Measurements from ENCODE around the gene RNF187. TPM values are rescaled to one million over a fixed set of nuclear protein-coding genes. Genes with fewer than 3 reads are reported as not detected.

Gene RNF187
- total RNA-seq, 1 experiment from 2014 or later = 63.4 TPM

GRCh38 chr1:228515200-228515834, 28.1 kb downstream of the RNF187 start:
- H3K27ac Mint-ChIP-seq = no peak overlapping the region
- Histone ChIP-seq H3K4me1 (ENCODE audit: insufficient read depth, low read length) (no peaks in the 10 kb centered on the region), H2BK20ac (ENCODE audit: low read depth, low read length, poor library complexity, severe bottlenecking) (no peak overlapping the region), H3K56ac (ENCODE audit: insufficient read length, low read depth, low read length) (no peak overlapping the region), H3K23ac (ENCODE audit: insufficient read length, low read depth, low read length) (no peak overlapping the region), H2BK12ac (ENCODE audit: insufficient read length, low read depth, low read length) (no peak overlapping the region), H4K91ac (ENCODE audit: insufficient read length, low read depth, low read length) (no peak overlapping the region), H2AFZ (ENCODE audit: low read length) (no peak overlapping the region), H2BK120ac (ENCODE audit: low read depth, low read length, poor library complexity, severe bottlenecking) (no peak overlapping the region), H3K14ac (ENCODE audit: insufficient read depth, low read length) (no peak overlapping the region), H3K27me3 (ENCODE audit: insufficient read depth, low read length) (peaks cover 31% of the 10 kb centered on the region), H3K9ac (ENCODE audit: extremely low read depth, insufficient read length, low read length) (no peak overlapping the region), H3K79me2 (ENCODE audit: insufficient read depth, low read length) (no peaks in the 10 kb centered on the region), H4K8ac (replicated peaks; ENCODE audit: insufficient read length, low read depth, low read length) (no peak overlapping the region), H2BK15ac (ENCODE audit: low read depth, low read length) (no peak overlapping the region), H3T11ph (ENCODE audit: low read length) (no peak overlapping the region), H3K27ac (ENCODE audit: insufficient read length, low read depth, low read length) (no peak overlapping the region), H3K23me2 (ENCODE audit: insufficient read length, low read depth, low read length, poor library complexity, severe bottlenecking) (no peaks in the 10 kb centered on the region), H4K5ac (ENCODE audit: insufficient read length, low read depth, low read length) (no peak overlapping the region), H4K20me1 (ENCODE audit: control insufficient read depth, insufficient read depth, insufficient read length) (no peaks in the 10 kb centered on the region), H2AK5ac (ENCODE audit: insufficient read length, low read length) (no peak overlapping the region), H3K79me1 (ENCODE audit: insufficient read depth, low read depth, low read length, poor library complexity, severe bottlenecking) (no peaks in the 10 kb centered on the region), H2BK5ac (ENCODE audit: insufficient read length, low read length) (no peak overlapping the region), H3K4ac (ENCODE audit: low read depth, low read length) (no peak overlapping the region), H3K9me3 (ENCODE audit: control insufficient read depth, low read depth, low read length) (no peaks in the 10 kb centered on the region), H3K18ac (ENCODE audit: insufficient read length, low read depth, low read length) (no peak overlapping the region), H3K4me2 (ENCODE audit: insufficient read depth, insufficient read length, low read length) (no peak overlapping the region)
- DNase-seq = no peak
- no peaks in the 10 kb centered on the region for H3K36me3 Mint-ChIP-seq (ENCODE audit: insufficient read depth in 1 of 3, low read depth in 3 of 3)
- peaks cover 97% of the 10 kb centered on the region for H3K27me3 Mint-ChIP-seq (ENCODE audit: low read depth)
- TF ChIP-seq CTCF (conservative IDR thresholded peaks at IDR 0.05) = peak; percentile 86
- no peak overlapping the region for H3K4me3 Mint-ChIP-seq
- no peaks in the 10 kb centered on the region; a peak in 1 of 5 replicates for H3K9me3 Mint-ChIP-seq
- no peaks in the 10 kb centered on the region for H3K4me1 Mint-ChIP-seq
- no CpG with 5 or more reads among the region's 2 CpGs for WGBS (ENCODE audit: extremely low coverage, insufficient read length, low lambda C conversion rate)

All from H9 (cell line).